Tibial nerve (tissue), 4 donors: ENCODE measurements around the gene ZCCHC17.
"Not testable (repeated sequence)": the region's sequence is repeated elsewhere in the genome, so short reads cannot be mapped to it uniquely, and the experiment has no call there.

Experiments
- CTCF ChIP-seq, 5 experiments: fragments of 200-600 bp in 3 of 5; fragments of 450-650 bp in 2 of 5; sonication (generic) in 3 of 5; IDR thresholded peaks; one replicate each; pipeline ENCODE4 v1.5.1; 2016 to 2019; ENCODE audit warnings: antibody characterized with exemption in 5 of 5, mild to moderate bottlenecking in 3 of 5, moderate library complexity in 2 of 5
- EP300 ChIP-seq, 2 donors: sonication (generic); formaldehyde crosslinking; IDR thresholded peaks; one replicate each; pipeline ENCODE4 v1.6.1; 2017; ENCODE audit warnings: antibody characterized with exemption in 2 of 2, mild to moderate bottlenecking in 1 of 2

DNA sequence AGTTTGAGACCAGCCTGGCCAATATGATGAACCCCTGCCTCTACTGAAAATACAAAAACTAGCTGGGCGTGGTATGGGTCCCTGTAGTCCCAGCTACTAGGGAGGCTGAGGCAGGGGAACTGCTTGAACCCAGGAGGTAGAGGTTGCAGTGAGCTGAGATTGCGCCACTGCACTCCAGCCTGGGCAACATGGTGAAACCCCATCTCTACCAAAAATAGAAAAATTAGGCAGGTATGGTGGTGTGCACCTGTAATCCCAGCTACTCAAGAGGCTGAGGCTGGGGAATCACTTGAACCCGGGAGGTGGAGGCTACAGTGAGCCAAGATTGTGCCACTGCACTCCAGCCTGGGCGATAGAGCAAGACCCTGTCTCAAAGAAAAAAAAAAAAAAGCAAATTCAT is 9.0 kb upstream of the ZCCHC17 start:
- TF ChIP-seq CTCF, EP300 (IDR thresholded peaks at IDR 0.05): not testable (repeated sequence)
